HG02870 (cell line): Measurements from ENCODE around the gene FIBIN.
"Not testable (repeated sequence)": the region's sequence is repeated elsewhere in the genome, so short reads cannot be mapped to it uniquely, and the experiment has no call there.

Experiments used
- ATAC-seq: cut with Tn5 transposase; IDR thresholded peaks from one replicate; pipeline ENCODE4 v1.9.1; 2021; ENCODE audit warnings: mild to moderate bottlenecking, moderate library complexity; ENCODE audit not compliant: unreplicated experiment

The FIBIN gene

GRCh38 chr11:26976389-26976788 is 17.5 kb upstream of the FIBIN start:
- ATAC-seq, result no peak

DNA sequence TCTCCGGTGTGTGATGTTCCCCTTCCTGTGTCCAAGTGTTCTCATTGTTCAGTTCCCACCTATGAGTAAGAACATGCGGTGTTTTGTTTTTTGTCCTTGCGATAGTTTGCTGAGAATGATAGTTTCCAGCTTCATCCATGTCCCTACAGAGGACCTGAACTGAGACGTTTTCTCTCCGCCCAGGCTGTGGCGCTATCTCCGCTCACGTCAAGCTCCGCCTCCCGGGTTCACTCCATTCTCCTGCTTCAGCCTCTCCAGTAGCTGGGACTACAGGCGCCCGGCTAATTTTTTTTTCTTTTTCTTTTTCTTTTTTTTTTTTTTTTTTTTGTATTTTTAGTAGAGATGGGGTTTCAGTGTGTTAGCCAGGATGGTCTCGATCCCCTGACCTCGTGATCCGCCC is 16.7 kb upstream of the FIBIN start:
- not testable (repeated sequence) for ATAC-seq

- no peak for ATAC-seq
Measured at GRCh38 chr11:26983645-26984044, 10.3 kb upstream of the FIBIN start.

DNA sequence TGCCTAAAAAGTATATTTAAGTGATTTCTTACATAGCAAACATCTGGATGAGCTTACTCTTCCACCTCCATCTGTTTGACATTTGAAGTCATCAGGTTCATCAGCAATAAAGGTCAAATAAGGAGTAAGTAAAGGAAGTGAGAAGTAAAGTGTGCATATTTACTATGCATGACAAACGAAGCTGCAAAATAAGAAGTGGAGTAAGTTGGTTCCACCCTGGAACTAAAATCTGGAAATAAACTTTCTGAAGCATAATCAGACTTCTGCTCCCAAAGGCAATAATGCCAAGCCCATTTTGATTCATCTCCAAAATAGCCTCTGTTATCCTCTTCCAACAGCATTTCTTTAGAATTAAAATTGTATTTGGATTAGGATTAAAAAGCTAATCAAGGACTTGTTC is 8.4 kb upstream of the FIBIN start:
- ATAC-seq, result no peak

DNA sequence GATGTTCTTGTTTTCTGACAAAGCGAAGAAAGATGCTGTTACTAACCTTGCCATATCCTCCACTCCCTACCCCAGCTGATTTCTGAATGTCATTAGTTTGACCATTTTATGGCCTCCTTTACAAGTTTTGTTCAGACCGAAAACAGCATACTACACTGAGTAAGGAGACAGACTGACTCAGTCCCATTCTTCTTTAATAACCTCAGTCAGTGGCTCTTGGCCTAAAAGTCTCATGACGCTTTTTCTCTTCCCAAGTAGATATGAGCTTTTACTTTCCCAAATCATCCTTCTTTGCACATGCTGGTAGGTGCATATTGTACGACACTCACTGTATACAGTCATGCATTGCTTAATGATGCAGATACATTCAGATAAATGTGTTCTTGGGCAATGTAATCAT is 8.0 kb upstream of the FIBIN start:
- no peak for ATAC-seq

DNA sequence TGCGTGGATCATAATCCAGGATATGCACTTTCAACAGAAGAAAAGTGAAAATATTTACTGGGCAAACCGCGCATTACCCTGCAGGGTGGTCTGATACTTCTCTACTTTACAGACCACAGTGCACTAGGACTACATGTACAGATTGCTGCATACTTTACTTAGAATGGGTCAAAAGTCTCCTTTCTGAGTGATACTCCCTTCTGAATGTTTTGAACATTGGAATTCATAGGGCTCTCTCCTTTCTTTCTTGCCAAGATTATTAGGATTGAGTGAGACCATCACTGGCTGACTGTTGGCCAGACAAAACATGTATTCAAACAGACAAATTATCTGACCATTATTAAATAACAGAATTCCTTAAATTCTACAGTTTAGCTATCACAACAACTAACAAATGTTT is 6.6 kb upstream of the FIBIN start:
- ATAC-seq, result no peak

- no peak for ATAC-seq
Measured at GRCh38 chr11:26987731-26988130, 6.2 kb upstream of the FIBIN start.

DNA sequence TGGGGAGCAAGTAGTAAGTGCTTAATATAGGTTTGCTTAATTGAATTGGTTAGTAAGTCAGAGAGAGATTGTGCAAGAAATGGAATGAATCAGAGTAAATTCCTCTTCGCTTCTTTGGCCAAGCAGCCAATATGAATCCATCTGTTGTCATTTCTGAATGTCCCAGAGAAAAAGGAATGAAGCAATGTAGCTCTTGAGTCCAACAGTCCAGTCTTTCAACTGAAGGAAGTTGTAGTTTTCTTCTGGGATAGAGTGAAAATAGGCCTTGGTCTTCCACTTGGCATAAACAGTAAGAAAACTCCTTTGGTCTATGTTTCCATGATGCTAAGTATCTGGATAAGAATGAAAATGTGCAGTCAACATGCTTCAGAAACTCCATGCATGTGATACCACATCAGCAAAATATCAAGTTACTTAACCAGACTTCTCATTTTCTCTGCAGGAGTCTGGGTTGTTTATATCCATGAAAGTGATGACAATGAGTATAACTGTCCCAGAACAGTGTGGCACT is 1.8 kb upstream of the FIBIN start:
- no peak for ATAC-seq

DNA sequence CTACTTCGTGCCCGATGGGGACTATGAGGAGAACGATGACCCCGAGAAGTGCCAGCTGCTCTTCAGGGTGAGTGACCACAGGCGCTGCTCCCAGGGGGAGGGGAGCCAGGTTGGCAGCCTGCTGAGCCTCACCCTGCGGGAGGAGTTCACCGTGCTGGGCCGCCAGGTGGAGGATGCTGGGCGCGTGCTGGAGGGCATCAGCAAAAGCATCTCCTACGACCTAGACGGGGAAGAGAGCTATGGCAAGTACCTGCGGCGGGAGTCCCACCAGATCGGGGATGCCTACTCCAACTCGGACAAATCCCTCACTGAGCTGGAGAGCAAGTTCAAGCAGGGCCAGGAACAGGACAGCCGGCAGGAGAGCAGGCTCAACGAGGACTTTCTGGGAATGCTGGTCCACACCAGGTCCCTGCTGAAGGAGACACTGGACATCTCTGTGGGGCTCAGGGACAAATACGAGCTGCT is 751 bp downstream of the FIBIN start:
- no peak for ATAC-seq

DNA sequence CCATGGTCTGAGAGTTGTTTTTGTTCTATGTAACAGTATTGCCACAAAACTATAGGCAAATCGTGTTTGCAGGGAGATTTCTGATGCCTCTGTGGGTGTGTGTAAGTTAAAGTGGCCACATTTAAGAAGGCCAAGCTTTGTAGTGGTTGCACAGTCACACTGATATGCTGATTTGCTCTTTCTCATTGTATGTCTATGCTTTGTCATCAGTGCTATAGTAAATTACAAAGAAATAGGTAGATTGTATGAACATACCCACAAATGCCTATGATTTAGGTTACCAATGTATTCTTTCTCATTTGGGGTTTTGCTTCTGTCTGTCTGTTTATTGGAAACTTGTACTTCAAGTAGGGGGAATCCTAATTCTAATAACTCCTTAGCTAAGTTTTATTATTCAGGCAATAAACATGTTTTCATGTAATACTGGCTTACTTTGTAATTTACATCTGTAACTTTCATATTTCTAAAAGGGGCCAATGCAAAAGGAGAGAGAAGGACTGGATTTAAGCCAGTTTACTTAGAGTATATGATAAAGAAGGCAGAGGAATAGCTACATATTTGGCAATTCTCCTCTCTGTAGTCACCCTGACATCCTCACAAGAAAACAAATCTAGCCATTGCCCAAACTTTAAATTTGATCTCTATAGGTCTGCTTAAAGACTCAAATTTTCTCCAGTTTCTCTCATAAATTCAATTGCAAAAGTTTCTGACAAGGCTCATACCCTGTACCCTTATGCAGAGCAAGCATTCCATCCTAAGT is 2.0 kb downstream of the FIBIN start:
- no peak for ATAC-seq

- ATAC-seq, result no peak
Measured at GRCh38 chr11:26997378-26997777, 3.5 kb downstream of the FIBIN start.

DNA sequence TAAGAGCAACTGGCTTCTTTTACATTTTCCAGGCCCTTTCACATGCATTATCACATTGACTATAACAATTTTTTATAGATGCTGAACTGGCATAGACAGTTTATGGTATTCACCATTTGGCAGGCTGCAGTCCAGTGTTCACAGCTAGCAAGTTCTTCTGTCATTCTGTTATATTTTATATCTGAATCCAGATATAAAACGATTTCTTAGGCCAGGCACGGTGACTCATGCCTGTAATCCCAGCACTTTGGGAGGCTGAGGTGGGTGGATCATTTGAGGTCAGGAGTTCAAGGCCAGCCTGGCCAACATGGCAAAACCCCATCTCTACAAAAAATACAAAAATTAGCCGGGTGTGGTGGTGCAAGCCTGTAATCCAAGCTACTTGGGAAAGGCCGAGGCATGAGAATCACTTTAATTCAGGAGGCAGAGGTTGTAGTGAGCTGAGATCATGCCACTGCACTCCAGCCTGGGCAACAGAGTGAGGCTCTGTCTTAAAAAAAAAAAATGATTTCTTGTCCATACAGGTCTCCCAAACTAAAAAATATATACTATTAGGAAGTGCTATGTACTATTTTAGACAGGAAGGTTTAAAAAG is 7.3 kb downstream of the FIBIN start:
- ATAC-seq, result not testable (repeated sequence)

GRCh38 chr11:27002431-27002830 is 8.5 kb downstream of the FIBIN start:
- ATAC-seq, result no peak

- no peak for ATAC-seq
Measured at GRCh38 chr11:27002838-27003237, 8.9 kb downstream of the FIBIN start.

GRCh38 chr11:27004103-27004502 is 10.2 kb downstream of the FIBIN start:
- no peak for ATAC-seq

GRCh38 chr11:27008811-27009535 is 15.1 kb downstream of the FIBIN start:
- ATAC-seq, result no peak

- ATAC-seq, result no peak
Measured at GRCh38 chr11:27011560-27012233, 17.8 kb downstream of the FIBIN start.

- ATAC-seq, result peak; percentile 47
Measured at GRCh38 chr11:27012234-27012921, 18.5 kb downstream of the FIBIN start.

GRCh38 chr11:27013781-27014361 is 20.0 kb downstream of the FIBIN start:
- ATAC-seq, result no peak

DNA sequence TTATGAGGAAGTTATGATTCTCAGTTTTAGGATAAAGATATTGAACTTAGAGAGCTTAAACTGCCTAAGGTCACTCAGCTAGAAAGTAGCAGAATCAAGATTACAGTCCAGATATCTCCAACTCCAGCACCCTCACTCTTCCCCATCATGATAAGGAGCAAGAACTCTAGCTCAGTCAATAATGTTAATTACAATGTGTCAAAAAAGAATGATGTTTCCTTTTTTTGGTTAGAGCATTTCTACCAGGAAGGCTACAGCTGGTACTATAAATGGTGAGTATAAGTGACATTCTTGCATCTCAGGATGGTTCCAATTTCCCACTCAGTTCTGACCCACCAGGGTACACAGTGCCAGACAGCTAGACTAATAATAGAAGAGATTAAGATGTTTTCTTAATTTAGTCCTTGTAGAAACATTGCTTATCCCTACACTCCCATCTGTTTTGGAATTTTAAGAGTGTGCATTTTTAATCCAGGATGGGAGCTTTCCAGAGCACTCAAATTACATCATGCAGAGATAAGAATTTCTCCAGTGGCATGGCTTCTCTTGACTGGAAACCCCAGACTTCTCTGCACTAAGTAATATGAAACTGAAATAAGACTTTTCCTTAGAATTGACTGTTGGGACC is 25.1 kb downstream of the FIBIN start:
- ATAC-seq, result no peak
